Parathyroid adenoma (tissue), 2 donors: Measurements from ENCODE around the gene AVPI1.

Experiments
- H2AFZ ChIP-seq: fragments of 300-600 bp; sonication (generic); one replicate; pipeline ENCODE4 v1.7.0; 2017; ENCODE audit warnings: antibody characterized with exemption, mild to moderate bottlenecking
- H3K27ac ChIP-seq: fragments of 300-600 bp; sonication (generic); one replicate; pipeline ENCODE4 v1.7.0; 2017
- H3K27me3 ChIP-seq: fragments of 300-600 bp; sonication (generic); one replicate; pipeline ENCODE4 v1.7.0; 2017; ENCODE audit warnings: low read length; ENCODE audit not compliant: control insufficient read depth, insufficient read depth
- H3K36me3 ChIP-seq: fragments of 300-600 bp; sonication (generic); one replicate; pipeline ENCODE4 v1.7.0; 2017; ENCODE audit warnings: low read length; ENCODE audit not compliant: control insufficient read depth, insufficient read depth
- H3K4me1 ChIP-seq: fragments of 300-600 bp; sonication (generic); one replicate; pipeline ENCODE4 v1.7.0; 2017; ENCODE audit warnings: control low read depth
- H3K4me2 ChIP-seq: fragments of 300-600 bp; sonication (generic); one replicate; pipeline ENCODE4 v1.7.0; 2017; ENCODE audit warnings: low read length
- H3K4me3 ChIP-seq: fragments of 300-600 bp; sonication (generic); one replicate; pipeline ENCODE4 v1.7.0; 2017; ENCODE audit warnings: low read depth, low read length
- H3K79me2 ChIP-seq: fragments of 300-600 bp; sonication (generic); one replicate; pipeline ENCODE4 v1.7.0; 2017; ENCODE audit warnings: control low read depth
- H3K9ac ChIP-seq: fragments of 300-600 bp; sonication (generic); one replicate; pipeline ENCODE4 v1.7.0; 2017; ENCODE audit warnings: mild to moderate bottlenecking
- H3K9me3 ChIP-seq: fragments of 300-600 bp; sonication (generic); one replicate; pipeline ENCODE4 v1.7.0; 2017; ENCODE audit warnings: low read length; ENCODE audit not compliant: control insufficient read depth
- TF ChIP-seq, protein P1 (sequence below): fragments of 300-600 bp; sonication (generic); IDR thresholded peaks from one replicate; pipeline ENCODE4 v1.7.0; 2017; ENCODE audit warnings: antibody characterized with exemption, mild to moderate bottlenecking
- donor health status: primary hyperparathyroidism.

The AVPI1 gene

DNA sequence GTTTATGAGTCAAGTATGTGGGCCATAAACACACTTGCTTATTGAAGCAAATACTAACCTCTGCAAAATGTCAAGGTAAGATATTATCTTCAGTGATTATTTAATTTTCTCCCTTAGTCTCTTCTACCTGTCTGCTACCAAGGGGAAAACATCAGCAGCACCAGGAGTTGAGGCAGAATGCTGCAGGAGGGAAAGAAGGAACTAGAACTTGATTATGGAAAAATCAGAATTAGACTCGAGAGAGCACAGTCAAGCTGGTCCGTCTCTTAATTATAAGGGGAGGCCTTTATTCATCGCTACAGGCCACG is 45.0 kb upstream of the AVPI1 start:
- no peak overlapping the region for H3K4me3 ChIP-seq
- no peak overlapping the region for H3K4me2 ChIP-seq
- no peak overlapping the region for H2AFZ ChIP-seq
- no peaks in the 10 kb centered on the region for H3K27me3 ChIP-seq
- no peaks in the 10 kb centered on the region for H3K36me3 ChIP-seq
- TF ChIP-seq, protein P1, sequence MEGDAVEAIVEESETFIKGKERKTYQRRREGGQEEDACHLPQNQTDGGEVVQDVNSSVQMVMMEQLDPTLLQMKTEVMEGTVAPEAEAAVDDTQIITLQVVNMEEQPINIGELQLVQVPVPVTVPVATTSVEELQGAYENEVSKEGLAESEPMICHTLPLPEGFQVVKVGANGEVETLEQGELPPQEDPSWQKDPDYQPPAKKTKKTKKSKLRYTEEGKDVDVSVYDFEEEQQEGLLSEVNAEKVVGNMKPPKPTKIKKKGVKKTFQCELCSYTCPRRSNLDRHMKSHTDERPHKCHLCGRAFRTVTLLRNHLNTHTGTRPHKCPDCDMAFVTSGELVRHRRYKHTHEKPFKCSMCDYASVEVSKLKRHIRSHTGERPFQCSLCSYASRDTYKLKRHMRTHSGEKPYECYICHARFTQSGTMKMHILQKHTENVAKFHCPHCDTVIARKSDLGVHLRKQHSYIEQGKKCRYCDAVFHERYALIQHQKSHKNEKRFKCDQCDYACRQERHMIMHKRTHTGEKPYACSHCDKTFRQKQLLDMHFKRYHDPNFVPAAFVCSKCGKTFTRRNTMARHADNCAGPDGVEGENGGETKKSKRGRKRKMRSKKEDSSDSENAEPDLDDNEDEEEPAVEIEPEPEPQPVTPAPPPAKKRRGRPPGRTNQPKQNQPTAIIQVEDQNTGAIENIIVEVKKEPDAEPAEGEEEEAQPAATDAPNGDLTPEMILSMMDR: no peak
- no peak overlapping the region for H3K9ac ChIP-seq
- no peaks in the 10 kb centered on the region for H3K9me3 ChIP-seq
- no peaks in the 10 kb centered on the region for H3K79me2 ChIP-seq
- H3K4me1 ChIP-seq: no peaks in the 10 kb centered on the region
- no peak overlapping the region for H3K27ac ChIP-seq

DNA sequence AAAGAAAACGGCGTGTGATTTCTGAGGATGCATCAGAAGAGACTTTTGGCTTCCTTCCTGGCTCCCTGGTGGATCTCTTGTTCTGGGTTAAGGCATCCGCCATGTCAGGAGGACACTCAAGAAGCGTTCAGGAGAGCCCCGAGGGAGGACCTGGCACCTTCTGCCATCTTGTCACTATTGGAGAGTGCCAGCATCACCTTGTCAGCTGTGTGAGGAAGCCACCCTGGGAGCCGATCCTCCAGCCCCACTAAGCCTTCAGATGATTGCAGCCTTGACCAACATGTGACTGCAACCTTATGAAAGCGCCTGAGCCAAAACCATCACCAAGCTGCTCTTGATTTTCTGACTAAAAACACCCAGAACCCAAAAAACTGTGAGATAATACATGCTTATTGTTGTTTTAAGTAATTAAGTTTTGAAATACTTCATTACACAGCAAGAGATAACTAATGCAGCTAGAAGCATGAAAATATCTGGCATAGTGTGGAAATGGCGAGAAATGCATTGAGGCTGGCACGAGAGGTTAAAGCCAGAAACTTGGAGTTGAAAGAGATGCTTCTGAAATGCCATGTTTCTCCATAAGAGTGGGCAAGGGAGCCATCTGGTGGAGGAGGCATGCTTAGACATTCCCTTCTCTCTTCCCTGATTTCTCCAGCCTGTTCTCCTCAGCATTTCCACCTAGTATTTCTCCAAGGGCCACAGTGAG is 44.5 kb upstream of the AVPI1 start:
- Histone ChIP-seq H2AFZ (no peak overlapping the region), H3K9me3 (no peaks in the 10 kb centered on the region), H3K79me2 (no peaks in the 10 kb centered on the region), H3K4me3 (no peak overlapping the region), H3K27ac (no peak overlapping the region), H3K36me3 (no peaks in the 10 kb centered on the region), H3K27me3 (no peaks in the 10 kb centered on the region), H3K4me1 (no peaks in the 10 kb centered on the region), H3K9ac (no peak overlapping the region), H3K4me2 (no peak overlapping the region)
- TF ChIP-seq, protein P1: peak; percentile 89

- Histone ChIP-seq H3K27ac (no peak overlapping the region), H3K4me1 (no peaks in the 10 kb centered on the region), H2AFZ (no peak overlapping the region), H3K36me3 (no peaks in the 10 kb centered on the region), H3K4me2 (no peak overlapping the region), H3K79me2 (no peaks in the 10 kb centered on the region), H3K27me3 (no peaks in the 10 kb centered on the region), H3K9ac (no peak overlapping the region), H3K9me3 (no peaks in the 10 kb centered on the region), H3K4me3 (no peak overlapping the region)
- TF ChIP-seq, protein P1: no peak
Measured at GRCh38 chr10:97729014-97729413, 42.0 kb upstream of the AVPI1 start.

DNA sequence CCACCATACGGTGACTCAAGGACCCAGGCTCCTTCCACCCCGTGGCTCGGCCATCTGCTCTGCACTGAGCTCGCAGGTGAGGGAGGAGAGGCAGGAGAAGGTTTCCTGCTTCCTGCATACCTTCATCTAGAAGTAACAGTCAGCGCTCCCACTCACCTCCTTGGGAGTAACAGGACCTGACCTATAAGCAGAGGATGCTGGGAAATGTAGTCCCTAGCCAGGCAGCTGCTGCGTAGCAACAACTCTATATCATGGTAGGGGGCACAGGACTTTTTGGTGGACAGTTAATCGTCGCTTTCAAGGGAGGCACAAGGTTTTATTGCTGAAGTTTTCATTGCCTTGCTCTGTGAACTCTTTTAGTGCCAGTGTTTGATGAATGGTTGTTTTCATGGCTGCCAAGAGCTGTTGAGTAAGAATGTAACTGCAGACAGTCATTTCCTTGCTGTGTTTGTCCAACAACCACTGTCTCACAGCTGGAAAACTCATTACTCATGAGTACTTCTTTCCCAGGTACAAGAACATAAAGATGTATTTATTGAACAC is 39.7 kb upstream of the AVPI1 start:
- Histone ChIP-seq H3K27ac (no peak overlapping the region), H3K9ac (no peak overlapping the region), H3K9me3 (no peaks in the 10 kb centered on the region)

More for the DNA sequence above, 39.7 kb upstream of the AVPI1 start:
- no peaks in the 10 kb centered on the region for H3K27me3 ChIP-seq
- TF ChIP-seq, protein P1: no peak
- no peak overlapping the region for H3K4me2 ChIP-seq
- H3K4me1 ChIP-seq: no peaks in the 10 kb centered on the region
- peak overlapping the region; percentile 18 for H2AFZ ChIP-seq
- no peaks in the 10 kb centered on the region for H3K36me3 ChIP-seq
- H3K79me2 ChIP-seq: no peaks in the 10 kb centered on the region
- no peak overlapping the region for H3K4me3 ChIP-seq
